ENCODE results near the gene THADA. TPM values are rescaled to one million over a fixed set of nuclear protein-coding genes. Genes with fewer than 3 reads are reported as not detected.

Gene THADA
- total RNA-seq, result 18.8 and 19.0 TPM in 2 replicates

GRCh38 chr2:43595603-43596412 is at the start of gene THADA:
THADA (minus strand) TSS chr2:43596038; CDS start chr2:43592392, 3,646 bp downstream.

GRCh38 chr2:43637030-43637803 is 41.4 kb upstream of the THADA start, which contains the start of gene PLEKHH2:
PLEKHH2 (plus strand) TSS chr2:43637260; CDS start chr2:43644674, 7,414 bp downstream.

GRCh38 chr2:43226558-43226954 is 369.3 kb downstream of the THADA start, which contains the start of gene ZFP36L2:
ZFP36L2 (minus strand) TSS chr2:43226606; CDS start chr2:43226315, 291 bp downstream.

Other genes with a start within 250 kb of the THADA start
- 3.7 and 4.8 TPM in 2 replicates for gene PLEKHH2, start 41.2 kb upstream of the THADA start, total RNA-seq
- gene C1GALT1C1L, start 80.4 kb upstream of the THADA start, total RNA-seq, result 0.86 and 3.9 TPM in 2 replicates
- 13.8 and 37.4 TPM in 2 replicates for gene DYNC2LI1, start 178.0 kb upstream of the THADA start, total RNA-seq
- gene ABCG5, start 242.8 kb upstream of the THADA start, total RNA-seq, result not detected in 2 replicates
- not detected in 2 replicates for gene ABCG8, start 242.9 kb upstream of the THADA start, total RNA-seq

All from myometrial cell (primary cell).